Fibroblast of mammary gland (primary cell): ENCODE data around the gene PDXP.

Experiments used
- DNase-seq: peaks from one replicate; pipeline ENCODE4 v3.0.0-alpha.2; 2010; ENCODE audit warnings: low read depth
- H3K4me3 ChIP-seq: 2 replicates; pipeline ENCODE4 v1.5.1; 2011; ENCODE audit warnings: low read depth, mild to moderate bottlenecking, low read length, moderate library complexity; ENCODE audit not compliant: control insufficient read depth
- CTCF ChIP-seq: conservative IDR thresholded peaks from 2 replicates; pipeline ENCODE4 v1.5.1; 2011; ENCODE audit warnings: low read depth, low read length, inconsistent platforms; ENCODE audit not compliant: control insufficient read depth, insufficient read depth

The PDXP gene

GRCh38 chr22:37659066-37659896, 758 bp downstream of the PDXP start:
- DNase-seq = no peak
- TF ChIP-seq CTCF = no peak
- peak overlapping the region; percentile 64 for H3K4me3 ChIP-seq

- DNase-seq = no peak
- peak overlapping the region; percentile 64 for H3K4me3 ChIP-seq
- TF ChIP-seq CTCF = no peak
Observed at GRCh38 chr22:37659897-37660708, 1.6 kb downstream of the PDXP start.

- no peak for TF ChIP-seq CTCF
- DNase-seq = no peak
- no peak overlapping the region for H3K4me3 ChIP-seq
Observed at GRCh38 chr22:37660709-37661045, 2.2 kb downstream of the PDXP start.

GRCh38 chr22:37661160-37661924, 2.8 kb downstream of the PDXP start:
- H3K4me3 ChIP-seq = no peak overlapping the region

GRCh38 chr22:37662039-37662438, 3.5 kb downstream of the PDXP start:
- no peak for TF ChIP-seq CTCF
- DNase-seq = no peak
- no peak overlapping the region for H3K4me3 ChIP-seq

More at GRCh38 chr22:37661160-37661924, 2.8 kb downstream of the PDXP start:
- peak; percentile 60 for TF ChIP-seq CTCF
- DNase-seq = peak; percentile 76

GRCh38 chr22:37663521-37664140, 5.1 kb downstream of the PDXP start:
- no peak for TF ChIP-seq CTCF
- H3K4me3 ChIP-seq = no peak overlapping the region
- DNase-seq = no peak
